SW 1271 (cell line): ENCODE measurements around the gene MLN.

Experiments used
- DNase-seq, 2 experiments: peaks; one replicate each; lab custom pipeline; 2025; lab: John Stamatoyannopoulos, UW

MLN gene

GRCh38 chr6:33813990-33814985 lies 10.5 kb upstream of the MLN start:
- DNase-seq = no peak

- no peak for DNase-seq
These were observed 9.6 kb upstream of the MLN start for GRCh38 chr6:33813246-33813904.

GRCh38 chr6:33812669-33813068 lies 8.9 kb upstream of the MLN start:
- no peak for DNase-seq

- no peak for DNase-seq
These were observed 5.8 kb upstream of the MLN start for GRCh38 chr6:33809594-33809993.

DNA sequence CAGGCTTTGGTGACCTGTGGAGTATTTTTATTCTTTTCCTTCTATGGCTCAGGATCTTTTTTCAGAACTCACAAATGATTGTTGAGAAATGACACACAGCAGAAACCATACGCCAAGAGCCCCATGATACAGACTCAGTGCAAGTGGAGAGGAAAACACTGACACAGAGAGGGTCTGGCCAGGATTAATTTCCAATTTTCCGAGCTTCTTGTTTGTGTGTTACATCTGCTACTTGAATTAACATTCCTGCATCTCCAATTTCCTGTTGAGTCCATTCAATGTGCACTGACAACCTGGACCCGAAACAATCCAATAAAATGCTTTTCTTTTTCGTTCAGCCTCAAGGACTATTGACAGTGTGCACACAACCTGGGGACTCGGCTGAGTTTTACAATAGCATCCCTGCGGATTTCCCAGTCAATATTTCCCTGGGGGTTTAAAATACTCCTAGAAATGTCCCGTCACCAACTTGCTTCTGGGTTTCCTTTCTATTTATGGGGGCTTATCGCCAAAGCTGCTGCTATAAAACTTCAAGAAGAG lies 4.9 kb upstream of the MLN start:
- DNase-seq = no peak

- no peak for DNase-seq
These were observed 3.8 kb upstream of the MLN start for GRCh38 chr6:33807606-33808005.

- DNase-seq = no peak
These were observed 3.0 kb upstream of the MLN start for GRCh38 chr6:33806841-33807240.

- no peak for DNase-seq
These were observed 1.4 kb downstream of the MLN start for GRCh38 chr6:33802186-33802958.

DNA sequence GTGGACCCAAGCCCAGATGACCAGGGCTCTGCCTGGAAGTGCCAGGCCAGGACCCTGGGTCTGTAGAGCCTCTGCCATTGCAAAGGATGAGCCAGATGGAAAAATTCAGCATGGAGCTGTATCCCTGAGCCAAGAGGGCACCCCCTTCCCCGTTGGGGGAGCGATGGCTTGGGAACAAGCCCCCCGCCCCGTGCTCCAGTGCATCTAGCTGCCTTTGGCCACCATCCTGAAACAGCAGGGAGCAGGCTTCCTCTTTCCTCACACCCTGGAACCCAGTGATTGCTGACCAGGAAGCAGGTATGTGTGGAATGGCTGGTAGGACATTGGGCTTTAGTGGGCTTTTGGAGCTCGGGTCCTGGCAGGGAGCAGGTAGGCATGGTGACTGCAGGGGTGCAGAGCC lies 2.2 kb downstream of the MLN start:
- no peak for DNase-seq

- no peak for DNase-seq
These were observed 3.4 kb downstream of the MLN start for GRCh38 chr6:33800248-33800969.

DNA sequence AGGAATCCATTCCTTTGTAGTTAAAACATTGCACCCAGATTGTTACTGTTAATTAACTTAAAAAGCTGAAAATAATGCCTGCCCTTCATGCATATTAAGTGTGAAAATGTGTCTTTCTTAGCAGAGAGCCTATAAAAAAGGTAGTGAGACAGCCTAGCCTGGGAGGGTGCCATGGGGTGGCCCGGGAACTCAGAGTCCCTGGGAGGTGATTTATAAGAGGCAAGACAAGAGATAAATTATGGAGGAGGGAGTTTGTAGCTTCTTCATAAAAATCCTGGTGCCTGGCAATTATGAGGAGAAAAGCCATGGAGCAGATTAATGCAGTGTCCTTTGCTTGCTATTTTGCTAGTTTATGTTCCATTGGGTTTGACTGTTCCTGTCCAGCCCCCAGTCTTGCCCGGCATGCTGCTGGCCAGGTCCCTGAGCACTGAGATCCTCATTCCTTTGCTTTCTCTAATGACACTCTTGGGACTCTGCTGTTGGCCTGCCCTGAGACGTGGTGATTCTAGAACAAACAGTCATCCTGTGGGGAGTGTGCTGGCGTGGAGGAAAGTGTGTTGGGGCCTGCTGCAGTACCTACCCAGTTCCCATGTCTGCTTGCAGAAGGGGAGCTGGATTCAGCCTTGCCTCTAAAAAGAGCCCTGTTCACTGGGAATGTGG lies 4.2 kb downstream of the MLN start:
- DNase-seq = no peak

DNA sequence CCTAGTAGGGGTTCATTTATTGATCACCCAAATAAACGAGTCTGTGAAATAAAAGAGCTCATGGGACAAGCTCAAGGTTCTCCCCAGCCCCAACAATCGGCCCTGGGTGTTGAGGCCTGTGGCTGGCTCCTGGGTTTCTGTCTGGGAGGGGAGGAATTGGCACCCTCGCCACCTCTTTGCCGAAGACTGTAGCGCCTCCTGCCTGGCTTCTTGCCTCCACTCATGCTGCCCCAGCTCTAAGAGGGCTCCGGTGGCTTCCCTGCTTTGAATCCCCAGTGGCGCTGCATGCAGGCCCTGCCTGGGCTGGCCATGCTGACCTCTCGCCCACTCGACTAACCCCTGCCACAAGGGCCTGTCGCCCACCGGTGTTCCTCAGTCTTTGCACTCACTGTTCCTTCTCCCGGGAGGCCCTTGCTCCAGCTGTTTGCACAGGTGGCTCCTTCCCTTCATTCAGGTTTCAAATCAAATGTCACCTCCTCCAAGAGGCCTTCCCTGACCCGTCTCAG lies 5.4 kb downstream of the MLN start:
- DNase-seq = no peak

GRCh38 chr6:33797626-33798342 lies 6.0 kb downstream of the MLN start:
- no peak for DNase-seq

DNA sequence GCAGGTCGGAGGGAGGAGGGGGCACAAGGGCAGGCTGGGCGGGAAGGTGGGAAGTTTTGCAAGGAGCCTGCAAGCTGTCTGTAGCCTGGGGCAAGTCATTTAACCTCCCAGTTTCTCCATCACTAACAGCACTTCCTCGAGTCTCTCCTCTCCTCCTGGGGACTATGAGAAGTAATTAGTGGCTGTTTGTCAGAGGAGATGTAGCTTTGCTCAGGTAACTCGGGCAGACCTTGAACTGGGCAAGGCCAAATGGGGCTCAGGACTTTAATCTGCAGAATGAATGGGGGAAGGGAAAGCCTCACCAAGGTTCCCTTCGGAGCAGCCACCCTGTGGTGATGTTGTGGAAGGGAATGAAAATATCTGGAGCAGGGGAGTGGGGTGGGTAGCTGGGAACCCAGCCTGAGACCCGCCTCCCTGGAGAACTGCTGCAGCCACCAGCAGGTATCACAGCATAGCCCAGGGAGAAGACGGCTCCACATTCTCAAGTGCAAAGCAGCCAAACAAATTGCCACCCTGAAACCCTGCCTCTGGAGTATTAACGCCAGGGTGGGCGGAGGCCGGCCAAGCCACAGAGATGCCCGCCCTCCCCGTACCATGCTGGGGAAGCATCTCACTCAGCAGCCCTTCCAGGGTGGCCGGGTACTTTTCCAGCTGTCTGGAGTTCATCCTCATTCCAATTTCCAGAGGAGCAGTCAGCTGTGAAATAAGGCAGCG lies 8.7 kb downstream of the MLN start:
- no peak for DNase-seq

DNA sequence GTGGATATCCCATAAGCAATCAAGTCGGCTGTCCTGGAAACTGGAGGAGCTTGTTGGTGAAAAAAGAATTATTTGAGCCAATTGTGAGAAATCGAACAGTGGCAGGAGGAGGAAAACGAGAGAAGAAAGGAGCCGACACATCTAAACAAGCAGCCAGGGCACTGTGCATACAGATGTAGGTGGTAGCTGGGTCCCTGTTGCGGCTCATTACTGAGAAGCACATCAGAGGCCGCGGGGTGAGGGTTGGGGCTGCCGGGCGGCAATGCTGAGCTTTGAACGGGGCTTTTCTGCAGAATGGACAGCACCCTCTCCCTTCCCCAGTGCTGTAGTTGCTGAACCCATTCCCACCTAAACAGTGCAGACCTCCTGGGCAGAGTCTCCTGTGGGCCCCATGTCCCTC lies 10.8 kb downstream of the MLN start:
- DNase-seq = no peak

GRCh38 chr6:33791620-33792019 lies 12.2 kb downstream of the MLN start:
- no peak for DNase-seq

DNA sequence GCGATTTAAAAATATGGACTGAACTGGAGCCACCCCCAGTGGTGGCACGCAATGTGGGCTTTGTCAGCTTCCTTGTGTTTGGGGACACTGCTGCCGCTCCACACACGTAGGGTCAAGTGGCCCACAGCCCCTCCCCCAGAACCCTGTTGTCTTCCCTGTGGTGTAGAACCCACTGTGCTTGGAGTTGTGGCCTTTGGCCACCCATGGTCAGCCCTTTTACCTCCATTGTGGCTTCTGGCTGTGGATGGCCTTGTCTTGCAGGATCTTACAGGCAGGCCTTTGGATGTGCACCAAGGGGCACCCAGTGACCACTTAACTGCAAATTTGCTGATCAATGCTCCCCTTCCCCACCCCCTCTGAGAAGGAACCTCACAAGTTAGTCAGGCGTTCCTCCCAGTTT lies 12.9 kb downstream of the MLN start:
- no peak for DNase-seq

- DNase-seq = no peak
These were observed 13.4 kb downstream of the MLN start for GRCh38 chr6:33790379-33790778.

DNA sequence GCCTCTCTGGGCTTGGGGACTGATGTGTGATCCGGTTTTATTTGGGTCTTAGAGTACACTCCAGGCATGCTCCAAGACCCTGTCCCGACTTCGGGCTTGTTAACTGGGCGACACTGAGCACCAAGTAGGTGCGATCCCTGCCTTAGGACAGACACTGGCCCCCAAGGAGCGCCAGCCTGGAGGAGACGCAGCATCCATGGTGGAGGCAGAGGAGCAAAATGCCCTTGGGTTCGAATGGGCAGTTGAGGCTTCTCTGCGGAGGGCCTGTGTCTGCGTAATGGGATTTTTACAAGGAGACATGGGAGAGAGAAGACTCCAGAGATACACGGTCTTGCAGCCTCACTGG lies 14.3 kb downstream of the MLN start:
- DNase-seq = no peak
